Stomach (tissue), 4 donors: ENCODE results near the gene DCLK3.

Experiments
- POLR2A ChIP-seq, 4 donors: fragments of 450-650 bp; IDR thresholded peaks; one replicate each; pipeline ENCODE4 v1.6.1; 2016; ENCODE audit warnings: antibody characterized with exemption in 4 of 4, control low read depth in 2 of 4, mild to moderate bottlenecking in 1 of 4, moderate library complexity in 1 of 4
- POLR2AphosphoS5 ChIP-seq, 3 donors: sonication (generic); formaldehyde crosslinking; IDR thresholded peaks; one replicate each; pipeline ENCODE4 v1.6.1; 2016; ENCODE audit warnings: antibody characterized with exemption in 3 of 3
- TF ChIP-seq, protein P1 (sequence below), 7 experiments: fragments of 450-650 bp in 4 of 7; fragments of 200-600 bp in 3 of 7; sonication (generic) in 3 of 7; IDR thresholded peaks; one replicate each; pipeline ENCODE4 v1.5.1; 2016 to 2019; ENCODE audit warnings: antibody characterized with exemption in 7 of 7, control low read depth in 2 of 7, mild to moderate bottlenecking in 1 of 7

DNA sequence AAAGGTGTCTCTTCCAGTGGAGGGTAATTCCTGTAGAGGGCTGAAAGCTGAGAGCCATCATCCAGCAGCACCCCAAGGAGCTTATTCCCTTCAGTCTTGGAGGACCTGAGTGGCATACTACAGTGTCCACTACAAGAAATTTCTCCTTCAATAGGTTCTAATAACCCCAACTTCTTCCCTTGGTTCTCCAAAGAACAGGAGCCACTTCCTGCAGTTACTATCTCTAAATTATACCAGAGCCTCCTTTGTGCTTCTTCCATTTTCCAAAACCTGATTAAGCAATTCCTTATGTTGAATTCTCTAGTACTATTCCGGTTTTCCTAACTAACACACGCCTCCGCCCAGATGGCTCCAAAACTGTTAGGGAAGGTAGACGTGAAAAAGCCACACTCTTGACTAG lies 50.4 kb downstream of the DCLK3 start:
- TF ChIP-seq, protein P1, sequence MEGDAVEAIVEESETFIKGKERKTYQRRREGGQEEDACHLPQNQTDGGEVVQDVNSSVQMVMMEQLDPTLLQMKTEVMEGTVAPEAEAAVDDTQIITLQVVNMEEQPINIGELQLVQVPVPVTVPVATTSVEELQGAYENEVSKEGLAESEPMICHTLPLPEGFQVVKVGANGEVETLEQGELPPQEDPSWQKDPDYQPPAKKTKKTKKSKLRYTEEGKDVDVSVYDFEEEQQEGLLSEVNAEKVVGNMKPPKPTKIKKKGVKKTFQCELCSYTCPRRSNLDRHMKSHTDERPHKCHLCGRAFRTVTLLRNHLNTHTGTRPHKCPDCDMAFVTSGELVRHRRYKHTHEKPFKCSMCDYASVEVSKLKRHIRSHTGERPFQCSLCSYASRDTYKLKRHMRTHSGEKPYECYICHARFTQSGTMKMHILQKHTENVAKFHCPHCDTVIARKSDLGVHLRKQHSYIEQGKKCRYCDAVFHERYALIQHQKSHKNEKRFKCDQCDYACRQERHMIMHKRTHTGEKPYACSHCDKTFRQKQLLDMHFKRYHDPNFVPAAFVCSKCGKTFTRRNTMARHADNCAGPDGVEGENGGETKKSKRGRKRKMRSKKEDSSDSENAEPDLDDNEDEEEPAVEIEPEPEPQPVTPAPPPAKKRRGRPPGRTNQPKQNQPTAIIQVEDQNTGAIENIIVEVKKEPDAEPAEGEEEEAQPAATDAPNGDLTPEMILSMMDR (IDR thresholded peaks at IDR 0.05) = no peak
- TF ChIP-seq POLR2A (IDR thresholded peaks at IDR 0.05) (no peak), POLR2AphosphoS5 (IDR thresholded peaks at IDR 0.05) (no peak)
